GM12878 (cell line): ENCODE measurements around the gene GRHL1. TPM values are rescaled to one million over a fixed set of nuclear protein-coding genes. Genes with fewer than 3 reads are reported as not detected.

Experiments
- ATAC-seq: fragments of 200-7000 bp; cut with Tn5 transposase; 3 replicates; pipeline ENCODE4 v1.9.1; 2020; ENCODE audit warnings: mild to moderate bottlenecking, moderate library complexity
- BruUV-seq: library from RNA; stranded (reverse); fragments of 400-500 nt; replicated peaks from 2 replicates; lab custom pipeline; 2021; lab: Mats Ljungman, UMichigan
- CTCF ChIA-PET: fragments of 300-600 bp; sonication (Branson Sonifier 250); formaldehyde crosslinking; extraction: SDS; loops from one replicate; lab custom pipeline; 2021; ENCODE audit warnings: inconsistent platforms; lab: Yijun Ruan, JAX
- POLR2A ChIA-PET: fragments of 350-600 bp; formaldehyde crosslinking; extraction: SDS; loops from one replicate; lab custom pipeline; 2021; ENCODE audit warnings: inconsistent platforms; lab: Charles Lee
- RAD21 ChIA-PET: fragments of 300-600 bp; sonication (Branson Sonifier 250); formaldehyde crosslinking; loops from one replicate; lab custom pipeline; 2023; ENCODE audit warnings: antibody characterized with exemption; ENCODE audit not compliant: unreplicated experiment; lab: Charles Lee
- SMC1A ChIA-PET: fragments of 300-600 bp; sonication (Branson Sonifier 250); formaldehyde crosslinking; loops from one replicate; lab custom pipeline; 2023; ENCODE audit not compliant: unreplicated experiment, uncharacterized antibody; lab: Charles Lee
- DNase-seq: peaks from one replicate; pipeline ENCODE4 v3.0.0-alpha.2; 2011; ENCODE audit warnings: low read depth, low spot score
- FAIRE-seq: peaks from 3 replicates; lab custom pipeline; 2011; peaks lifted over from hg19 to GRCh38; lab: Jason Lieb, UNC
- H2AFZ ChIP-seq: 2 replicates; pipeline ENCODE4 v1.6.0; 2011; ENCODE audit warnings: low read depth, low read length, control low read depth; ENCODE audit not compliant: control insufficient read depth
- H3K27ac ChIP-seq: 2 replicates; pipeline ENCODE4 v1.5.1; 2011; ENCODE audit warnings: control low read depth; ENCODE audit not compliant: control insufficient read depth, insufficient read depth
- H3K27me3 ChIP-seq, 2 experiments: replicated peaks in 1 of 2; 2 replicates each; pipeline versions ENCODE4 v1.6.0 to v1.6.1; 2011; ENCODE audit warnings: low read length in 1 of 2; ENCODE audit not compliant: control insufficient read depth in 2 of 2, insufficient read depth in 2 of 2
- H3K36me3 ChIP-seq, 2 experiments: 2 replicates each; pipeline ENCODE4 v1.5.1; 2011; ENCODE audit warnings: low read length in 1 of 2; ENCODE audit not compliant: control insufficient read depth in 2 of 2, insufficient read depth in 2 of 2
- H3K4me1 ChIP-seq: 2 replicates; pipeline ENCODE4 v1.6.1; 2011; ENCODE audit warnings: mild to moderate bottlenecking, low read length, moderate library complexity, mixed read lengths; ENCODE audit not compliant: control insufficient read depth, insufficient read depth
- H3K4me2 ChIP-seq: 2 replicates; pipeline ENCODE4 v1.6.0; 2011; ENCODE audit warnings: control low read depth; ENCODE audit not compliant: control insufficient read depth, insufficient read depth
- H3K4me3 ChIP-seq: fragments of 200-600 bp; sonication (generic); 2 replicates; pipeline ENCODE4 v1.5.1; 2016
- H3K79me2 ChIP-seq: 2 replicates; pipeline ENCODE4 v1.6.0; 2011; ENCODE audit warnings: low read length; ENCODE audit not compliant: control insufficient read depth, insufficient read depth
- H3K9ac ChIP-seq: 2 replicates; pipeline ENCODE4 v1.8.0; 2011; ENCODE audit warnings: low read length, control low read depth, mixed read lengths; ENCODE audit not compliant: control insufficient read depth, insufficient read depth
- H3K9me3 ChIP-seq: replicated peaks from 3 replicates; pipeline ENCODE4 v1.5.1; 2011; ENCODE audit warnings: mild to moderate bottlenecking, low read length; ENCODE audit not compliant: control insufficient read depth, insufficient read depth
- H4K20me1 ChIP-seq: 2 replicates; pipeline ENCODE4 v1.6.0; 2011; ENCODE audit not compliant: control insufficient read depth, insufficient read depth
- BCL11A ChIP-seq: IDR thresholded peaks from 2 replicates; pipeline ENCODE4 v1.6.1; 2011; ENCODE audit warnings: low read depth, low read length
- CBFB ChIP-seq: IDR thresholded peaks from 2 replicates; pipeline ENCODE4 v1.6.1; 2016; ENCODE audit warnings: antibody characterized with exemption, low read depth
- CBX3 ChIP-seq: fragments of 200-600 bp; sonication (generic); IDR thresholded peaks from 2 replicates; pipeline ENCODE4 v1.6.1; 2016; ENCODE audit warnings: low read depth, borderline replicate concordance
- CBX5 ChIP-seq: sonication (generic); IDR thresholded peaks from 2 replicates; pipeline ENCODE4 v1.6.1; 2016; ENCODE audit warnings: low read depth, moderate library complexity, mild to moderate bottlenecking, inconsistent platforms
- CHD2 ChIP-seq: IDR thresholded peaks from 2 replicates; pipeline ENCODE4 v1.6.1; 2011; ENCODE audit warnings: low read depth, low read length, improper control_type of control experiment, borderline replicate concordance
- CREM ChIP-seq: IDR thresholded peaks from 2 replicates; pipeline ENCODE4 v1.6.1; 2014; ENCODE audit warnings: antibody characterized with exemption, low read depth
- EED ChIP-seq: sonication (generic); IDR thresholded peaks from 2 replicates; pipeline ENCODE4 v1.6.1; 2016; ENCODE audit warnings: antibody characterized with exemption, low read depth
- ETV6 ChIP-seq, 2 experiments: fragments of 450-650 bp in 1 of 2; IDR thresholded peaks in 1 of 2; conservative IDR thresholded peaks in 1 of 2; 2 replicates each; pipeline ENCODE4 v1.6.1; 2014; ENCODE audit warnings: antibody characterized with exemption in 1 of 2, borderline replicate concordance in 1 of 2, low read depth in 1 of 2, mild to moderate bottlenecking in 1 of 2, moderate library complexity in 1 of 2
- HDGF ChIP-seq: fragments of 450-650 bp; IDR thresholded peaks from 2 replicates; pipeline ENCODE4 v1.6.1; 2016; ENCODE audit warnings: antibody characterized with exemption
- LARP7 ChIP-seq: fragments of 450-650 bp; IDR thresholded peaks from 2 replicates; pipeline ENCODE4 v1.6.1; 2017; ENCODE audit warnings: mild to moderate bottlenecking
- MEF2A ChIP-seq: IDR thresholded peaks from 2 replicates; pipeline ENCODE4 v1.6.1; 2011; ENCODE audit warnings: low read depth, mild to moderate bottlenecking, low read length, moderate library complexity; ENCODE audit not compliant: insufficient read depth
- MYB ChIP-seq: fragments of 150-350 bp; IDR thresholded peaks from 2 replicates; pipeline ENCODE4 v1.6.1; 2014; ENCODE audit warnings: mild to moderate bottlenecking, low read depth, low read length, borderline replicate concordance
- PAX5 ChIP-seq: IDR thresholded peaks from 2 replicates; pipeline ENCODE4 v1.6.1; 2011; ENCODE audit warnings: low read depth, low read length, borderline replicate concordance
- RBBP5 ChIP-seq: fragments of 200-600 bp; sonication (generic); conservative IDR thresholded peaks from 2 replicates; pipeline ENCODE4 v1.6.1; 2016
- SMC3 ChIP-seq: IDR thresholded peaks from 2 replicates; pipeline ENCODE4 v1.6.1; 2011; ENCODE audit warnings: low read length, improper control_type of control experiment, borderline replicate concordance
- SREBF1 ChIP-seq: IDR thresholded peaks from 2 replicates; pipeline ENCODE4 v1.6.1; 2012; ENCODE audit warnings: mild to moderate bottlenecking, low read length
- USF2 ChIP-seq: IDR thresholded peaks from 2 replicates; pipeline ENCODE4 v1.6.1; 2011; ENCODE audit warnings: low read depth, low read length, improper control_type of control experiment, borderline replicate concordance
- ZNF24 ChIP-seq: fragments of 450-650 bp; IDR thresholded peaks from 2 replicates; pipeline ENCODE4 v1.6.1; 2017; ENCODE audit warnings: antibody characterized with exemption, mild to moderate bottlenecking
- ZNF687 ChIP-seq: fragments of 450-650 bp; IDR thresholded peaks from 2 replicates; pipeline ENCODE4 v1.6.1; 2017; ENCODE audit warnings: mild to moderate bottlenecking, moderate library complexity
- WGBS: methylation state at CpG from one replicate; pipeline ENCODE4 v1.1.6; 2016; ENCODE audit warnings: low lambda C conversion rate; ENCODE audit not compliant: insufficient replicate concordance, insufficient coverage; ENCODE audit errors: missing lambda C conversion rate; 5-methylcytosine and 5-hydroxymethylcytosine counted together
- in situ Hi-C: fragments of 300-500 bp; cut with MboI; formaldehyde crosslinking; loops from 9 replicates; pipeline ENCODE4 v1.14.3; 2018; ENCODE audit warnings: mixed read lengths
- intact Hi-C: fragments of 100-400 bp; cut with micrococcal nuclease; formaldehyde crosslinking; loops from one replicate; pipeline ENCODE4 v1.14.2; 2022; ENCODE audit not compliant: unreplicated experiment
- polyA plus RNA-seq, 11 experiments: library from polyadenylated mRNA; depleted of rRNA in 4 of 11; unstranded in 6 of 11; stranded (reverse) in 5 of 11; fragments of >200 nt; fragmentation: Nextera tagmentation in 4 of 11; fragmentation: Illumina TruSeq in 1 of 11; extraction: Ambion mirVana in 4 of 11; extraction: Trizol in 1 of 11; gene quantifications; 1 replicate in 1 of 11; 2 replicates in 10 of 11; pipeline versions ENCODE4 v1.2.1 to v1.2.3, GENCODE V29; 2011 to 2016; ENCODE audit warnings: inconsistent platforms in 2 of 11, missing spikeins in 2 of 11, low read depth in 1 of 11
- total RNA-seq, 4 experiments: library from RNA; depleted of rRNA in 3 of 4; stranded (reverse); fragments of >200 nt in 3 of 4; fragmentation: Illumina TruSeq in 1 of 4; extraction: Trizol in 1 of 4; gene quantifications; 2 replicates each; pipeline versions ENCODE4 v1.2.1 to v1.2.3, GENCODE V29; 2013 to 2021

The GRHL1 gene
- total and polyA plus RNA-seq, 10 of the 15 experiments (the other 5 are each of a cell fraction or from before 2014, with no cell fraction given) = 0.09 to 0.81 (median 0.28) TPM; not detected in 1

GRCh38 chr2:9973690-9974089 lies 22.2 kb downstream of the GRHL1 start:
- POLR2A ChIA-PET = no interaction called here
- WGBS = 75% methylated on average over 6 of the region's 6 CpGs
- Histone ChIP-seq H4K20me1 (no peaks in the 10 kb centered on the region), H3K4me2 (no peak overlapping the region), H3K9me3 (no peaks in the 10 kb centered on the region; the same call in 2 of the 3 replicates), H3K79me2 (no peaks in the 10 kb centered on the region), H3K27ac (no peak overlapping the region), H3K36me3 (no peaks in the 10 kb centered on the region), H2AFZ (no peak overlapping the region), H3K4me1 (no peaks in the 10 kb centered on the region), H3K4me3 (no peak overlapping the region), H3K27me3 (no peaks in the 10 kb centered on the region), H3K9ac (no peak overlapping the region)
- FAIRE-seq (no peak), ATAC-seq (no peak)
- CTCF ChIA-PET = interaction anchor here (1.5 to 3.4 kb wide), 2 partner anchors 11 to 12 kb away, joined by 3 to 21 read pairs; no protein-coding TSS in a partner anchor
- intact Hi-C loops = no loop called here
- in situ Hi-C loops = no loop called here
- SMC1A ChIA-PET = interaction anchor here (1.0 kb wide), 1 partner anchor 147 kb away, joined by 3 read pairs; no protein-coding TSS in a partner anchor
- RAD21 ChIA-PET = no interaction called here
- no TSS peak for BruUV-seq
- TF ChIP-seq ZNF687 = no peak
- no peak for TF ChIP-seq USF2
- no peak for TF ChIP-seq CBX5
- no peak for TF ChIP-seq ZNF24
- TF ChIP-seq SREBF1 = no peak
- TF ChIP-seq RBBP5 = no peak
- TF ChIP-seq MYB = no peak
- no peak for TF ChIP-seq MEF2A
- no peak for TF ChIP-seq ETV6 (conservative IDR thresholded peaks at IDR 0.05 in 1 of 2, IDR thresholded peaks at IDR 0.05 in 1 of 2; ENCODE audit: borderline replicate concordance in 1 of 2, low read depth in 1 of 2)
- TF ChIP-seq LARP7 = no peak
- no peak for TF ChIP-seq BCL11A
- TF ChIP-seq SMC3 = no peak
- TF ChIP-seq CHD2 = no peak
- no peak for TF ChIP-seq CBX3
- TF ChIP-seq HDGF = no peak
- no peak for TF ChIP-seq CBFB
- TF ChIP-seq EED = no peak
- TF ChIP-seq CREM = no peak
- no peak for TF ChIP-seq PAX5
- TF ChIP-seq, all 136 proteins: peak for 0
- no peak for DNase-seq
